ENCODE data around the gene ZSCAN16.

Gene ZSCAN16

DNA sequence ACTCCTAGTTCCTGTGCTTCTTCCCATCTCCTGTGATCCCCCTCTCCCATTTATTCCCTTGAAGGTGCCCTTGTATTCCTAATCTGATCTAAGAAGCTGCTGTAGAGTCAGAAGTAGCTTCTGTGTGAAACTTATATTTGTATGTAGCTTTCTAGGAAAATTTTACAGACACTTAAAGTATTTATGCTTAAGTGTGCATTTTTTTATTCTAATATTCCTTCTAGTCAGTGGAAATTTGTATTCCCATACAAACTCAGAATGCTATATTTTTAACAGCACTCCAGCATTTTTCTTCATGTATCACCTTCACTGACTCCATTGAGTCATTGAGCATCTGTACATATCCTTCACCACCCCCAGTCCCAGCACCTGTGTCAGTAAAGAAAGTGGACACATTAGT is 29.9 kb downstream of the ZSCAN16 start:
- TF ChIP-seq, protein P1, sequence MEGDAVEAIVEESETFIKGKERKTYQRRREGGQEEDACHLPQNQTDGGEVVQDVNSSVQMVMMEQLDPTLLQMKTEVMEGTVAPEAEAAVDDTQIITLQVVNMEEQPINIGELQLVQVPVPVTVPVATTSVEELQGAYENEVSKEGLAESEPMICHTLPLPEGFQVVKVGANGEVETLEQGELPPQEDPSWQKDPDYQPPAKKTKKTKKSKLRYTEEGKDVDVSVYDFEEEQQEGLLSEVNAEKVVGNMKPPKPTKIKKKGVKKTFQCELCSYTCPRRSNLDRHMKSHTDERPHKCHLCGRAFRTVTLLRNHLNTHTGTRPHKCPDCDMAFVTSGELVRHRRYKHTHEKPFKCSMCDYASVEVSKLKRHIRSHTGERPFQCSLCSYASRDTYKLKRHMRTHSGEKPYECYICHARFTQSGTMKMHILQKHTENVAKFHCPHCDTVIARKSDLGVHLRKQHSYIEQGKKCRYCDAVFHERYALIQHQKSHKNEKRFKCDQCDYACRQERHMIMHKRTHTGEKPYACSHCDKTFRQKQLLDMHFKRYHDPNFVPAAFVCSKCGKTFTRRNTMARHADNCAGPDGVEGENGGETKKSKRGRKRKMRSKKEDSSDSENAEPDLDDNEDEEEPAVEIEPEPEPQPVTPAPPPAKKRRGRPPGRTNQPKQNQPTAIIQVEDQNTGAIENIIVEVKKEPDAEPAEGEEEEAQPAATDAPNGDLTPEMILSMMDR (conservative IDR thresholded peaks at IDR 0.05; ENCODE audit: low read depth, low read length) = no peak
- Histone ChIP-seq H3K36me3 (ENCODE audit: insufficient read depth) (peaks cover 27% of the 10 kb centered on the region; the same call in 1 of the 2 replicates), H3K27me3 (ENCODE audit: insufficient read depth, low read depth) (no peaks in the 10 kb centered on the region), H2AFZ (ENCODE audit: low read depth) (no peak overlapping the region), H3K4me1 (ENCODE audit: low read depth, poor library complexity, severe bottlenecking) (no peaks in the 10 kb centered on the region), H4K20me1 (ENCODE audit: insufficient read depth) (no peaks in the 10 kb centered on the region), H3K27ac (no peak overlapping the region), H3K4me3 (IDR thresholded peaks at IDR 0.05; ENCODE audit: insufficient read depth, low read depth, low read length) (no peak overlapping the region), H3K9ac (no peak overlapping the region), H3K4me2 (no peak overlapping the region), H3K79me2 (ENCODE audit: insufficient read depth, low read depth) (no peaks in the 10 kb centered on the region)

DNA sequence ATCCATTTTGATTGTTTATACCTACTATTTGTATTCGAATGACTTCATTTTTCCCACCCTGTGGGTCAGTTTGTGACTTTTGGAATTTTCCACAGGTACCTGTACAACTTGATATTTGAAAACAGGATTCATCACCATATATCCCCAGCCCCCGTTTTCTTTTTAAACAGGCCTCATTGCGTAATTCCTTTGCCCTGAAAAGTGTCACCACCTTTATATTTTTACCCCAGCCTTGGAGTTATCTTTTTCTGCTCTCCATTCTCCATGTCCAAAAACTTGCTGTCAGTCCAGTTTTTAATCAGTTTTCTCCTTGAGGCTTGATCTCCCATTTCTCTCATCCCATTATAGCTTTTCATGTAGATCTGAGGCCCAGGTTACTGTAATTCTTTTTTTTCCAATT is 33.9 kb downstream of the ZSCAN16 start:
- H3K4me1 ChIP-seq (ENCODE audit: low read depth, poor library complexity, severe bottlenecking) = no peaks in the 10 kb centered on the region
- no peaks in the 10 kb centered on the region for H4K20me1 ChIP-seq (ENCODE audit: insufficient read depth)
- no peaks in the 10 kb centered on the region for H3K27me3 ChIP-seq (ENCODE audit: insufficient read depth, low read depth)
- H3K79me2 ChIP-seq (ENCODE audit: insufficient read depth, low read depth) = no peaks in the 10 kb centered on the region
- no peak overlapping the region for H3K4me2 ChIP-seq
- TF ChIP-seq, protein P1 (conservative IDR thresholded peaks at IDR 0.05; ENCODE audit: low read depth, low read length) = no peak
- no peak overlapping the region for H3K9ac ChIP-seq
- H3K4me3 ChIP-seq (IDR thresholded peaks at IDR 0.05; ENCODE audit: insufficient read depth, low read depth, low read length) = no peak overlapping the region
- H2AFZ ChIP-seq (ENCODE audit: low read depth) = no peak overlapping the region
- H3K27ac ChIP-seq = no peak overlapping the region
- peaks cover 15% of the 10 kb centered on the region; the same call in 1 of the 2 replicates for H3K36me3 ChIP-seq (ENCODE audit: insufficient read depth)

DNA sequence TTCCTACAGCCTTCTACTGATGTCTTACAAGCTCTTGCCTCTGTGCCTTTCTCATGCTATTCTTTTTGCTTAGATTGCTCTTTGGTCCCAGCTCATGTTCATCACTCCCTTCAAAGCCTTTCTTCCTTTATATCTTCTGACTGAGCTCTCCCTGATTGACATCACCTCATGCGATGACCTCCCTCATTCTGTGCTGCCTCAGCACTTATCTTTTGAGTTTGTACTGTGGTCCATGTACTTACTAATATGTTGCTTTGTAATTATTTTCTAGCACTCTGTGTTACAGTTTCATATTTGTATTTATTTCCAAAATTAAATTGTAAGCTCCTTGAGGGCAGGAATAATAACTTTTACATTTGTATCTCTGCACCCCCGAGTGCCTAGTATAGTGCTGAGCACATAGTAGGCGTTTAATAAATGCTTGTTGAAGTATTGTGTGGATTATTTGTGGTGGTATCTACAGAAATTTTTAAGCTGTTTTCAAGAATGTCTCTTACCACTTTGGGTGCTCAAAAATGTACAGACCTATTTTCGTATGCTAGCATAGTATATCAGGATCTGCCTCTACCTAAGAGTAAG is 34.7 kb downstream of the ZSCAN16 start:
- Histone ChIP-seq H3K27ac (no peak overlapping the region), H3K4me3 (IDR thresholded peaks at IDR 0.05; ENCODE audit: insufficient read depth, low read depth, low read length) (no peak overlapping the region), H3K79me2 (ENCODE audit: insufficient read depth, low read depth) (no peaks in the 10 kb centered on the region), H3K36me3 (ENCODE audit: insufficient read depth) (peaks cover 7% of the 10 kb centered on the region; the same call in 1 of the 2 replicates), H3K4me1 (ENCODE audit: low read depth, poor library complexity, severe bottlenecking) (no peaks in the 10 kb centered on the region), H4K20me1 (ENCODE audit: insufficient read depth) (no peaks in the 10 kb centered on the region), H3K27me3 (ENCODE audit: insufficient read depth, low read depth) (no peaks in the 10 kb centered on the region), H3K4me2 (no peak overlapping the region), H3K9ac (no peak overlapping the region), H2AFZ (ENCODE audit: low read depth) (no peak overlapping the region)
- TF ChIP-seq, protein P1 (conservative IDR thresholded peaks at IDR 0.05; ENCODE audit: low read depth, low read length) = no peak

GRCh38 chr6:28160233-28160632 is 35.8 kb downstream of the ZSCAN16 start:
- H3K27me3 ChIP-seq (ENCODE audit: insufficient read depth, low read depth) = no peaks in the 10 kb centered on the region
- TF ChIP-seq, protein P1 (conservative IDR thresholded peaks at IDR 0.05; ENCODE audit: low read depth, low read length) = no peak
- no peaks in the 10 kb centered on the region for H3K4me1 ChIP-seq (ENCODE audit: low read depth, poor library complexity, severe bottlenecking)
- H3K79me2 ChIP-seq (ENCODE audit: insufficient read depth, low read depth) = no peaks in the 10 kb centered on the region
- no peak overlapping the region for H3K4me3 ChIP-seq (IDR thresholded peaks at IDR 0.05; ENCODE audit: insufficient read depth, low read depth, low read length)
- H4K20me1 ChIP-seq (ENCODE audit: insufficient read depth) = no peaks in the 10 kb centered on the region
- H2AFZ ChIP-seq (ENCODE audit: low read depth) = no peak overlapping the region
- no peak overlapping the region for H3K4me2 ChIP-seq
- H3K27ac ChIP-seq = no peak overlapping the region
- H3K9ac ChIP-seq = no peak overlapping the region
- H3K36me3 ChIP-seq (ENCODE audit: insufficient read depth) = no peaks in the 10 kb centered on the region

Measured in KMS-11 (cell line).